Fibroblast of skin of abdomen (primary cell): ENCODE results near the gene MRTFB.

Experiments used
- DNase-seq: peaks from one replicate; pipeline ENCODE4 v3.0.0-alpha.2; 2013

The MRTFB gene

GRCh38 chr16:14291286-14291685 is 220.2 kb downstream of the MRTFB start:
- DNase-seq, result no peak

GRCh38 chr16:14292051-14292825 is 221.1 kb downstream of the MRTFB start:
- DNase-seq, result no peak

- DNase-seq, result no peak
Observed at GRCh38 chr16:14296663-14297062, 225.5 kb downstream of the MRTFB start.

- DNase-seq, result no peak
Observed at GRCh38 chr16:14298374-14299122, 227.4 kb downstream of the MRTFB start.

- peak; percentile 85 for DNase-seq
Observed at GRCh38 chr16:14300705-14301168, 229.6 kb downstream of the MRTFB start.

GRCh38 chr16:14301169-14302030 is 230.3 kb downstream of the MRTFB start:
- DNase-seq, result no peak

- DNase-seq, result peak; percentile 85
Observed at GRCh38 chr16:14302031-14302398, 230.9 kb downstream of the MRTFB start.

- DNase-seq, result no peak
Observed at GRCh38 chr16:14302399-14303181, 231.5 kb downstream of the MRTFB start.

- DNase-seq, result peak; percentile 46
Observed at GRCh38 chr16:14303182-14303618, 232.1 kb downstream of the MRTFB start.

GRCh38 chr16:14303639-14304394 is 232.7 kb downstream of the MRTFB start:
- DNase-seq, result no peak

- DNase-seq, result no peak
Observed at GRCh38 chr16:14304891-14305460, 233.9 kb downstream of the MRTFB start.

GRCh38 chr16:14306485-14307058 is 235.5 kb downstream of the MRTFB start:
- DNase-seq, result no peak

- no peak for DNase-seq
Observed at GRCh38 chr16:14307059-14307526, 236.0 kb downstream of the MRTFB start.

GRCh38 chr16:14307527-14308367 is 236.6 kb downstream of the MRTFB start:
- no peak for DNase-seq

GRCh38 chr16:14308368-14308723 is 237.2 kb downstream of the MRTFB start:
- no peak for DNase-seq

- peak; percentile 48 for DNase-seq
Observed at GRCh38 chr16:14309001-14309886, 238.1 kb downstream of the MRTFB start.

- DNase-seq, result peak; percentile 71
Observed at GRCh38 chr16:14309906-14310305, 238.8 kb downstream of the MRTFB start.

GRCh38 chr16:14310519-14310991 is 239.4 kb downstream of the MRTFB start:
- peak; percentile 44 for DNase-seq
